Activated T-cell treated with anti-CD3 and anti-CD28 coated beads for 48 hours (primary cell): Measurements from ENCODE around the gene NSL1.
"Not testable (repeated sequence)": the region's sequence is repeated elsewhere in the genome, so short reads cannot be mapped to it uniquely, and the experiment has no call there.

Experiments used
- DNase-seq: peaks from one replicate; pipeline ENCODE4 v3.0.0-alpha.2; 2020; ENCODE audit warnings: low read depth

NSL1 gene

DNA sequence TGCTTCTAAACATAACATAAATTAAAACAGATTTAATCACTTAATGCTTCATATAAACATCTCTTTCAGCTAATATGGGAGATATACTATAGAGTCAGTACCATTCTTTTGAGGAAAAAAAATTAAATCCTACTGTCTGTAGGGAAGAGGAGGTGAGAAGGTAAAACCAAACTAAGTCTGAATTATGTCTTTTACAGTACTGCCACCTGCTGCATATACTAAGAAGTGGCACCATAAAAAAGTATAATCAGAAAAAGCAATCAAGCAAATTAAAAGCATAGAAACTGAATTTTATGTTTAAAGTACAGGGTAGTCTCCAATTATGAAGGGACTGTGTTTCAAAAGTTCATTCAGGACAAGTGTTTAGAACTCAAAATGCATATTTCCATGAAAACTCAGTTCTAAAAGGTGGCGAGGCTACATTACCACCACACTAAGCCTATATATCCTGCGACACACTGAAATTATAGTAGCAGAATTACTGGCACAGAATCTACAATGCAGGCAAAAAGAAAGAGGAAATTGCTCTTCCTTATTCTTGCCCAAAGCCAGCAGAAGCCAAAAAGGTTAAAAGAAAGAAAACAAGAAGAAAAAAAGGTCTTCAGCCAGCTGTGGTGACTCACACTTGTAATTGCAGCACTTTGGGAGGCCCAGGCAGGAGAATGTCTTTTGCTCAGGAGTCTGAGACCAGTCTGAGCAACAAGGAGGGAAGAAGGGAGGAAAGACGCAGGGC is 9.0 kb downstream of the NSL1 start:
- no peak for DNase-seq

- DNase-seq: no peak
Measured at GRCh38 chr1:212781225-212781624, 10.4 kb downstream of the NSL1 start.

- no peak for DNase-seq
Measured at GRCh38 chr1:212780759-212781158, 10.8 kb downstream of the NSL1 start.

- not testable (repeated sequence) for DNase-seq
Measured at GRCh38 chr1:212779086-212779485, 12.5 kb downstream of the NSL1 start.

- DNase-seq: no peak
Measured at GRCh38 chr1:212777151-212777550, 14.4 kb downstream of the NSL1 start.

DNA sequence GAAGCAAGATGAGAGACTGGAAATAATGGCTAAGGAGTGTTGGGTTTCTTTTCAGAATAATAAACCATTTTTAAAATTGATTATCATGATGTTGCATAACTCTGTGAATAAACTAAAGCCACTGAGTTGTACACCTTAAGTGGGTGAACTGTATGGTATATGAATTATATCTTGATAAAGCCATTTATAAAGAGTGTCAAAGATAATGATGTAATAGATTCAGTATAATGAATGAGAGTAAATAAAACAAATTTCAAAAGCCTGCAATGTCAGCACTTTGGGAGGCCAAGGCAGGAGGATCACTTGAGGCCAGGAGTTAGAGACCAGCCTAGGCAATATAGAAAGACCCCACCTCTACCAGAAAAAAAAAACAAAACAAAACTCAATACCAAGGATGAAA is 16.3 kb downstream of the NSL1 start:
- DNase-seq: no peak

GRCh38 chr1:212774584-212774983 is 17.0 kb downstream of the NSL1 start:
- DNase-seq: no peak

- no peak for DNase-seq
Measured at GRCh38 chr1:212773011-212773410, 18.6 kb downstream of the NSL1 start.

DNA sequence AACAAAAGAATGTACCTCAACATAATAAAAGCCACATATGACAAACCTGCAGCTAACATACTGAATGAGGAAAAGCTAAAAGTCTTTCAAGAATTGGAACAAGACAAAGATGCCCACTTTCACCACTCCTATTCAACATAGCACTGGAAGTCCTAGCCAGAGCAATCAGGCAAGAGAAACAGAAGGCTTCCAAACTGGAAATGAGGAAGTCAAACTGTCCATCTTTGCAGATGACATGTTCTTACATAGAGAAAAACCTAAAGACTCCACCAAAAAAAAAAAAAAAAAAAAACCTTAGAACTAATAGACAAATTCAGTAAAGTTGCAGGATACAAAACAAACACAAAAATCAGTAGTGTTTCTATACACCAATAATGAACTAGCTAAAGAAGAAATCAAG is 20.2 kb downstream of the NSL1 start:
- DNase-seq: no peak

- no peak for DNase-seq
Measured at GRCh38 chr1:212769459-212770167, 22.0 kb downstream of the NSL1 start.

- DNase-seq: not testable (repeated sequence)
Measured at GRCh38 chr1:212766825-212767224, 24.8 kb downstream of the NSL1 start.

DNA sequence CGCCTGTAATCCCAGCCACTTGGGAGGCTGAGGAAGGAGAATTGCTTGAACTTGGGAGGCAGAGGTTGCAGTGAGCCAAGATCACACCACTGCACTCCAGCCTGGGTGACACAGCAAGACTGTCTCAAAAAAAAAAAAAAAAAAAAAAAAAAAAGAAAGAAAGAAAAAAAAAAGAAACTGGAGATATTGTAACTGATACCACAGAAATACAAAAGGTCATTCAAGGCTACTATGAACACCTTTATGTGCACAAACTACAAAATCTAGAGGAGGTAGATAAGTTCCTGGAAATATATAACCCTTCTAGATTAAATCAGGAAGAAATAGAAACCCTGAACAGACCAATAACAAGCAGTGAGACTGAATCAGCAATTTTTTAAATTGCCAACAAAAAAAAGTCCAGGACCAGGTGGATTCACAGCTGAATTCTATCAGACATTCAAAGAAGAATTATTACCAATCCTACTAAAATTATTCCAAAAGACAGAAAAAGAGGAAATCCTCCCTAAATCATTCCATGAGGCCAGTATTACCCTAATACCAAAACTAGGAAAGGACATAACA is 26.8 kb downstream of the NSL1 start:
- DNase-seq: not testable (repeated sequence)

DNA sequence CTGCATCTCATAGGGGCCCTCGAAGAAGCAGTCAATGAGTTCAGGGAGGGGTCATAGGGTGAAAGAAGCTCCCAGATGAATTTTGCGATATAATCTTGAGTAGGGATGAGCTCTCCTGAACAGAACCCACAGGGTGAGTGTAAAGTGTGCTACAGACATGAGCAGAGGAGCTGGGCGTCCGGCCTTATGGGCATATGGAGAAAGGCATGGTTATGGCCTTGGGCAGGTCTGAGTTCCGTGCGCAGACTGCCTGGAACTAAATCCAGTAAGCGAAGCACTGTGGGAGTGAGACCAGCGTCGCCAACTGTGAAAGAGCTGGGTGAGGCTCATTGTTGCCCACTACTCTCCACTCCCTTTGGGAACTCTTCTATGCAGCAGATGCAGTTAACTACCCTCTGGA is 28.7 kb downstream of the NSL1 start:
- no peak for DNase-seq

- DNase-seq: no peak
Measured at GRCh38 chr1:212762234-212762633, 29.3 kb downstream of the NSL1 start.

- DNase-seq: peak; percentile 53
Measured at GRCh38 chr1:212760126-212760823, 31.3 kb downstream of the NSL1 start.

DNA sequence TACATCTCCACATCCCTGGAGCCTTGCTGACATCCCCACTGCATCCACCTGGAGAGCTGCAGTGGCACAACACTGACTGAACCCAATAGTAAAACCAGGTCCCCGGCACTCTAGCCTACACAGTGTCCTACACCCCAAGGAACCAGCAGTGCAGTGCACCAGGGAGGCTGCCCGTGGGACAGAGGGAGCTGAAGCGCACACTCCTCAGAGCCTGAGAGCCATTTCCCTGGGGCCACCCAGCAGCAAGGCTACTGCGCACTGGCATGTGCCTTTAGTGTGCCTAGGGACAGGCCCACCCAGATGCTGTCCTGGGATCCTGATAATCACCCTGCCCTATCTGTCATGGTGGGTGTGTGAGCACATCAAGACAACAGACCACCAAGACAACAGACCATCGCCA is 31.9 kb downstream of the NSL1 start:
- DNase-seq: no peak

DNA sequence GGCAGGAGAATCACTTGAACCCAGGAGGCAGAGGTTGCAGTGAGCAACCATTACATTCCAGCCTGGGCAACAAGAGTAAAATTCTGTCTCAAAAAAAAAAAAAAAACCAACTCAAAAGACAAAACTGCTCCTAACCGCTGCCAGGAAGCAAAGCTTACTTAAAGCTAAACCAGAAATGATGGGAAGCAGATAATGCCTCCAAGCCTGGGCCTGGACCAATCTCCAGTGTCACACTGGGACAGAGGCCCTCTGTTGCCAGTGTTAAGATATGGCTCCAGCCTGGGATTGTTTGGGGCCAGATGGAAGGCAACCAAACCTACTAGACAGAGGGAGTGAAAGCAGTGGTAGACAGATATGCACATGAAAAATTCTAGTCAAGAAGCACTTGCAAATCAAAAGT is 36.9 kb downstream of the NSL1 start:
- DNase-seq: no peak

GRCh38 chr1:212754193-212754592 is 37.4 kb downstream of the NSL1 start:
- DNase-seq: no peak

DNA sequence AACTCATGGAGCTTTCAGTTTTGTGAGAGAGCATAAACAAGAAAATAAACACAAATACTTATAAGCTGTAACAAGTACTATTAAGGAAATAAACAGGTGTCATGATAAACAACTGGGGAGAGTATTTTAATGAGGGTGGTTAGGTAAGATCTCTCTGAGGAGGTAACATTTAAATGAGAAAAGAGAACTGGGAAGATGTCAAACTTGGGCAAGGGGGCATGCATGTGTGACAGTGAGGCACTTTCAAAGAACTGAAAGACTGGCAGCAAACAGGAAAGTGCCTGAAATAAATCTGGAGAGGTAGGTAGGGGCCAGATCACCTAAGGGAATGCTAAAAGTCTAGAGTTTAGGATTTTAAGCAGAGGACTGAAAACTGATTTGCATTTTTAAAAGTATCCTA is 37.8 kb downstream of the NSL1 start:
- DNase-seq: no peak

GRCh38 chr1:212752934-212753497 is 38.6 kb downstream of the NSL1 start:
- no peak for DNase-seq

- DNase-seq: no peak
Measured at GRCh38 chr1:212752252-212752933, 39.2 kb downstream of the NSL1 start.
